ENCODE measurements around the gene AZGP1. TPM values are rescaled to one million over a fixed set of nuclear protein-coding genes. Genes with fewer than 3 reads are reported as not detected.
A peak's percentile ranks its signal among the peaks of the same experiment; 100 is the strongest.

Gene AZGP1
- polyA plus RNA-seq, 1 donor (not counting 4 experiments of a cell fraction or from before 2014, with no cell fraction given): 1.3 TPM

- Histone ChIP-seq H3K4me2 (ENCODE audit: control insufficient read depth, extremely low read depth, insufficient read depth, low read depth, low read length) (peak overlapping the region; percentile 82), H3K4me1 (ENCODE audit: control insufficient read depth, extremely low read depth, insufficient read depth, low read length) (peaks cover 32% of the 10 kb centered on the region), H2AFZ (ENCODE audit: control insufficient read depth, low read length) (no peak overlapping the region), H3K9me3 (ENCODE audit: control insufficient read depth, low read depth, low read length) (no peaks in the 10 kb centered on the region), H3K9me1 (ENCODE audit: control insufficient read depth, extremely low read depth, insufficient read depth, low read length) (no peaks in the 10 kb centered on the region), H3K27ac (ENCODE audit: control insufficient read depth, insufficient read depth, low read length) (peak overlapping the region; percentile 91), H3K4me3 (ENCODE audit: control insufficient read depth in 2 of 3, extremely low read depth in 1 of 3, insufficient read depth in 2 of 3, low read depth in 1 of 3, low read length in 3 of 3) (peak overlapping the region; percentile 87 to 100 (median 97)), H3K79me2 (ENCODE audit: control insufficient read depth, insufficient read depth, low read length) (peaks cover 56% of the 10 kb centered on the region), H3K9ac (ENCODE audit: control insufficient read depth, extremely low read depth, insufficient read depth, low read length) (peak overlapping the region; percentile 97), H3K27me3 (ENCODE audit: control insufficient read depth, extremely low read depth, insufficient read depth, low read length) (no peaks in the 10 kb centered on the region), H4K20me1 (ENCODE audit: control insufficient read depth, extremely low read depth, insufficient read depth, low read length) (no peaks in the 10 kb centered on the region), H3K36me3 (ENCODE audit: control insufficient read depth in 2 of 2, extremely low read depth in 1 of 2, insufficient read depth in 2 of 2, low read length in 2 of 2) (peaks cover 6 to 7% of the 10 kb centered on the region in 2 experiments)
- no peak for TF ChIP-seq EZH2 (IDR thresholded peaks at IDR 0.05; ENCODE audit: low read length)
- TF ChIP-seq, protein P1, sequence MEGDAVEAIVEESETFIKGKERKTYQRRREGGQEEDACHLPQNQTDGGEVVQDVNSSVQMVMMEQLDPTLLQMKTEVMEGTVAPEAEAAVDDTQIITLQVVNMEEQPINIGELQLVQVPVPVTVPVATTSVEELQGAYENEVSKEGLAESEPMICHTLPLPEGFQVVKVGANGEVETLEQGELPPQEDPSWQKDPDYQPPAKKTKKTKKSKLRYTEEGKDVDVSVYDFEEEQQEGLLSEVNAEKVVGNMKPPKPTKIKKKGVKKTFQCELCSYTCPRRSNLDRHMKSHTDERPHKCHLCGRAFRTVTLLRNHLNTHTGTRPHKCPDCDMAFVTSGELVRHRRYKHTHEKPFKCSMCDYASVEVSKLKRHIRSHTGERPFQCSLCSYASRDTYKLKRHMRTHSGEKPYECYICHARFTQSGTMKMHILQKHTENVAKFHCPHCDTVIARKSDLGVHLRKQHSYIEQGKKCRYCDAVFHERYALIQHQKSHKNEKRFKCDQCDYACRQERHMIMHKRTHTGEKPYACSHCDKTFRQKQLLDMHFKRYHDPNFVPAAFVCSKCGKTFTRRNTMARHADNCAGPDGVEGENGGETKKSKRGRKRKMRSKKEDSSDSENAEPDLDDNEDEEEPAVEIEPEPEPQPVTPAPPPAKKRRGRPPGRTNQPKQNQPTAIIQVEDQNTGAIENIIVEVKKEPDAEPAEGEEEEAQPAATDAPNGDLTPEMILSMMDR (optimal IDR thresholded peaks at IDR 0.05 in 1 of 3, IDR thresholded peaks at IDR 0.05 in 1 of 3, conservative IDR thresholded peaks at IDR 0.05 in 1 of 3; ENCODE audit: extremely low read depth in 1 of 3, insufficient read depth in 2 of 3, low read length in 3 of 3): no peak
- FAIRE-seq (peak; percentile 13), DNase-seq (ENCODE audit: low read depth, low spot score) (no peak)
- dilution Hi-C loops (cut with MboI; ENCODE audit: extremely low pct_ligation_motif_present, low sequenced_read_pairs): no loop called here
Measured at GRCh38 chr7:100016215-100016901, 40.5 kb upstream of the AZGP1 start.

DNA sequence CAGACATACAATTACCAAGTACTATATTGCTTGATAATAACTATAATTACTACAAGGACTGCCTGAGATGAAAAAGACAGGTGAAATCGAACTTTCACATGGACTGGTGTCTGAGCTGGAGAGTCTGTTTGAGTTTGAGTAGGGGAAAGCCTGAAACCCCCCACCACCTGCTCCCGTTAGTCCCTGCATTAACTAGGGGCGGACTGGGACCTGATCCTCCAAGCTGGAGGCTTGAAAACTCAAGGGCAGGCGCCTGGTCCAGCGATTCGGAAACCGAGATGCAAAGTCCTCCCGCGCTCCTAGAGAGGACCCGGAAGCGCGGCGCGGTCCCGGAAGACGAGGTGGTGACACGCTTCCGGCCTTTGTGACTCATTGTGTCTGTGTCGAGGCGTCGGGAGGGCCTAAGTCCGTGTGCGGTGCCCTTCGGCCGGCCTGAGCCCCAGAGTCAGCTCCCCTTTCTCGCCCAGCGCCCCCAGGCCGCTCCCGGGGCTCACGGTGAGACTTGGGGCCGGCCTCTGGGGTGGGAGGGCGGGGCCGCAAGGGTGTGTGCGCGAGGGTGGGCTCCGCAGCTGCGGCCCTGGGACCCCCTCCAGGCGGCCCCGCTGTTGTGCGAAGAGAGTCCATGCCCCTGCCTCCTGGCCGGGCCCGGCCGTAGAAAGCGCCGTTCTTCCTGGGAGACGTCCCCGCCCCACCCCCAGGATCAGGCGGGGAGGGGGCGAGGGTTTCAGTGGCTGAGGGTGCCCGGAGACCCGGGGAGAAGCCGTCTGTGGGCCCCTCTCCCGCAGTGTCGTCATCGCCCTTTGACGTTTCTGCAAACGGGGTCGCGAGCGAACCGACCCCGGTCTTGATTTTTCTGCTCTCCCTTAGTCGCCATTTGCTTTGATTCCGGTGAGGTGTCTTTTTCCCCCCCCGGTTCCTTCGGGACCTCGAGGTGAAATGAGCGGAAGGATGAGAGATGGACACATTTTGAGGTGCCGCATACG is 39.7 kb upstream of the AZGP1 start, which contains the start of gene ZKSCAN1:
Gene ZKSCAN1, plus strand, starts transcription at position 365 of the 983 bp plus-strand sequence. CDS start 7,911 bp downstream, outside the sequence.
- Histone ChIP-seq H2AFZ (ENCODE audit: control insufficient read depth, low read length) (peak within 1 kb of the TSS; percentile 91), H3K4me3 (ENCODE audit: control insufficient read depth in 2 of 3, extremely low read depth in 1 of 3, insufficient read depth in 2 of 3, low read depth in 1 of 3, low read length in 3 of 3) (peak within 1 kb of the TSS; percentile 87 to 100 (median 97)), H3K4me2 (ENCODE audit: control insufficient read depth, extremely low read depth, insufficient read depth, low read depth, low read length) (peak within 1 kb of the TSS; percentile 82), H3K36me3 (ENCODE audit: control insufficient read depth in 2 of 2, extremely low read depth in 1 of 2, insufficient read depth in 2 of 2, low read length in 2 of 2) (peaks cover 6 to 7% of the 10 kb centered on the region in 2 experiments), H3K27me3 (ENCODE audit: control insufficient read depth, extremely low read depth, insufficient read depth, low read length) (no peaks in the 10 kb centered on the region), H3K9me1 (ENCODE audit: control insufficient read depth, extremely low read depth, insufficient read depth, low read length) (no peaks in the 10 kb centered on the region), H4K20me1 (ENCODE audit: control insufficient read depth, extremely low read depth, insufficient read depth, low read length) (no peaks in the 10 kb centered on the region), H3K27ac (ENCODE audit: control insufficient read depth, insufficient read depth, low read length) (peak within 1 kb of the TSS; percentile 91), H3K9me3 (ENCODE audit: control insufficient read depth, low read depth, low read length) (no peaks in the 10 kb centered on the region), H3K9ac (ENCODE audit: control insufficient read depth, extremely low read depth, insufficient read depth, low read length) (peak within 1 kb of the TSS; percentile 97), H3K4me1 (ENCODE audit: control insufficient read depth, extremely low read depth, insufficient read depth, low read length) (peaks cover 32% of the 10 kb centered on the region), H3K79me2 (ENCODE audit: control insufficient read depth, insufficient read depth, low read length) (peaks cover 51% of the 10 kb centered on the region)
- TF ChIP-seq, protein P1 (optimal IDR thresholded peaks at IDR 0.05 in 1 of 3, IDR thresholded peaks at IDR 0.05 in 1 of 3, conservative IDR thresholded peaks at IDR 0.05 in 1 of 3; ENCODE audit: extremely low read depth in 1 of 3, insufficient read depth in 2 of 3, low read length in 3 of 3): no peak
- no peak for TF ChIP-seq EZH2 (IDR thresholded peaks at IDR 0.05; ENCODE audit: low read length)
- peak; percentile 73 for DNase-seq (ENCODE audit: low read depth, low spot score)
- peak; percentile 20 for FAIRE-seq
- dilution Hi-C loops (cut with MboI; ENCODE audit: extremely low pct_ligation_motif_present, low sequenced_read_pairs): no loop called here
